HAP-1 (cell line): ENCODE measurements around the gene SEMA4D.

Source experiments
- DNase-seq, 2 experiments: peaks; one replicate each; pipeline ENCODE4 v3.0.0-alpha.2; 2016 to 2020; ENCODE audit warnings: low spot score in 2 of 2
- H3K27me3 ChIP-seq: fragments of 250-450 bp; sonication (Bioruptor Pico); 2 replicates; pipeline ENCODE4 v1.5.1; 2020; ENCODE audit warnings: low read depth, mild to moderate bottlenecking, moderate library complexity
- H3K36me3 ChIP-seq: fragments of 250-450 bp; sonication (Bioruptor Pico); replicated peaks from 2 replicates; pipeline ENCODE4 v1.5.1; 2020; ENCODE audit warnings: mild to moderate bottlenecking
- H3K4me1 ChIP-seq: fragments of 250-450 bp; sonication (Bioruptor Pico); 2 replicates; pipeline ENCODE4 v1.5.1; 2020; ENCODE audit warnings: mild to moderate bottlenecking
- H3K4me3 ChIP-seq: fragments of 250-450 bp; sonication (Bioruptor Pico); 2 replicates; pipeline ENCODE4 v1.5.1; 2020; ENCODE audit warnings: mild to moderate bottlenecking, moderate library complexity
- H3K9me3 ChIP-seq: fragments of 250-450 bp; sonication (Bioruptor Pico); 2 replicates; pipeline ENCODE4 v1.5.1; 2020; ENCODE audit warnings: mild to moderate bottlenecking, moderate library complexity
- in situ Hi-C: fragments of 300-500 bp; cut with MboI; formaldehyde crosslinking; loops from 3 replicates; pipeline ENCODE4 v1.14.3; 2020; ENCODE audit warnings: low sequenced_read_pairs, inconsistent platforms, mixed read lengths

SEMA4D gene

DNA sequence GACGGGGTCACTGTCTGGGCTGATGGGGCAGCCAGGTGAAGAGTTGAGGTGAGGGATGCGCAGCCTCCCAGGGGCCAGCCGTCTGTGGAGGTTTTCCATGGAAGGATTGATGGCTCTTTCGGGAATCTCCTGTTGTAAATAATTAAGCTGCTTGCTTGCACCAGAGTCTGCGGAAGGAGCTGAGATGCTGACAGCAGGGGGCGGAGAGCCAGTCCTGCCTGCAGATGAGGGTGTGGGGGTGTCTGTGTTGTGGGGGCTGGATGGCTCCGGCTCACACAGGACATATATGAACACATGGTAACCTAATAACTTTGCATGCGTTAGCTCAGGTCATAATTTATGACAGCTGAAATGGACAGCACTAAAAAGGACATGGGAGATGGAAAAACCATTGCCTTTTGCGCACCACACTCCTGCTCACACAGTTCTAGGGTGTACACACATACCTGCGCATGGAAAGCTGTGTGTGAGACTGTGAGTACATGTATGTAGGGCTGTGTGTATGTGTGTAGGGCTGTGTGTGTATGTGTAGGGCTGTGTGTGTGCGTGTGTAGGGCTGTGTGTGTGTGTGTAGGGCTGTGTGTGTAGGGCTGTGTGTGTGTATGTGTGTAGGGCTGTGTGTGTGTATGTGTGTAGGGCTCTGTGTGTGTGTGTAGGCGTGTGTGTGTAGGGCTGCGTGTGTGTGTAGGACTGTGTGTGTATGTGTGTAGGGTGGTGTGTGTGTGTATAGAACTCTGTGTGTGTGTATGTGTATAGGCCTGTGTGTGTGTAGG is 36.8 kb upstream of the SEMA4D start:
- H3K4me1 ChIP-seq: no peaks in the 10 kb centered on the region
- in situ Hi-C loops: no loop called here

DNA sequence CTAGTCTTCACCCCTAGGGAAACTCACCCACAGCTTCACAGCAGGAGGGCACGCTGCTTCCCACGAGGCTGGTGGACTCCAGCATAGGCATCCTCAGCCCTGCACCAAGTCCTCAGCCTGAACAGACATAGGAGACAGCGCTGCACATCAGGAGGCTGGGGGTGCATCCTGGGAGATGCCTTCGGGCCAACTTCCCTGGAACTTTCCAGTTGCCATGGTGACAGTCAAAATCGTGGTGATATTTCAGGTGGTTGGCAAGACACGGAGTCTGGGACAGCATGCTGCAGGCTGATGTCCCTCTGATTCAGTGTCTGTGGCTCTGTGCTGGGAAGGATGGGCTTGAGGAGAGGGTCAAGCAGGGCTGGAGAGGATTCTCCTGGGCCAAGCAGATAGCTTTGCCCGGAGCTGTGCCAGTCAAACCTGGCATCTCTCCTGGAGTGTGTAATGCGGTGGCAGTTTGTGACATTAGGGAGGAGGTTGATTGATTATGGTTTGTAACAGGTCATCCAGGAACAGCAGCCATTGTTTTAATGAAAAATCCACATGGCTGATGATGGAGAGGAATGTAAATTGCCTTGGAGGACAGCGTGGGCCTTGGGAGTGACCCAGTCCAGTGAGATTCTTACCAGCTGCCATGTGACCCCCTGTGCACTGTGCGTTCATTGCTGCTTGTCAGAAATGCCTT is 35.6 kb upstream of the SEMA4D start:
- Histone ChIP-seq H3K4me1 (no peaks in the 10 kb centered on the region), H3K27me3 (no peaks in the 10 kb centered on the region), H3K36me3 (no peaks in the 10 kb centered on the region), H3K9me3 (no peaks in the 10 kb centered on the region), H3K4me3 (no peak overlapping the region)
- in situ Hi-C loops: no loop called here
- no peak for DNase-seq

More for the DNA sequence above, 36.8 kb upstream of the SEMA4D start:
- Histone ChIP-seq H3K27me3 (no peaks in the 10 kb centered on the region), H3K4me3 (no peak overlapping the region), H3K9me3 (no peaks in the 10 kb centered on the region), H3K36me3 (no peaks in the 10 kb centered on the region)
- DNase-seq: no peak

DNA sequence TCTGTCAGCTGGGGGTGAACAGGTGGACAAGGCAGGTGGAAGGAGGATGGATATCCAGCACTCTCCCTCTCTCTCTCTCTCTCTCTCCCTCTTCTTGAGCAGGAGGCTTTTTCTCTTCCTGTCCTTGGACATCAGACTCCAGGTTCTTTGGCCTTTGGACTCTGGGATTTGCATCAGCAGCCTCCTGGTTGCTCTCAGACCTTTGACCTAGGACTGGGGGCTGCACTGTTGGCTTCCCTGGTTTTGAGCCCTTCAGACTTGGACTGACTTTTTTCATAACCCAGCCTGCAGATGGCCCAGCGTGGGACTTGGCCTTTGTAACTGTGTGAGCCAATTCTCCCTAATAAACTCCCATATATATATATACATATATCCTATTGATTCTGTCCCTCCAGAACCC is 35.0 kb upstream of the SEMA4D start:
- H3K4me1 ChIP-seq: no peaks in the 10 kb centered on the region
- H3K9me3 ChIP-seq: no peaks in the 10 kb centered on the region
- no peak overlapping the region for H3K4me3 ChIP-seq
- in situ Hi-C loops: no loop called here
- DNase-seq: no peak
- H3K36me3 ChIP-seq: no peaks in the 10 kb centered on the region
- H3K27me3 ChIP-seq: no peaks in the 10 kb centered on the region

DNA sequence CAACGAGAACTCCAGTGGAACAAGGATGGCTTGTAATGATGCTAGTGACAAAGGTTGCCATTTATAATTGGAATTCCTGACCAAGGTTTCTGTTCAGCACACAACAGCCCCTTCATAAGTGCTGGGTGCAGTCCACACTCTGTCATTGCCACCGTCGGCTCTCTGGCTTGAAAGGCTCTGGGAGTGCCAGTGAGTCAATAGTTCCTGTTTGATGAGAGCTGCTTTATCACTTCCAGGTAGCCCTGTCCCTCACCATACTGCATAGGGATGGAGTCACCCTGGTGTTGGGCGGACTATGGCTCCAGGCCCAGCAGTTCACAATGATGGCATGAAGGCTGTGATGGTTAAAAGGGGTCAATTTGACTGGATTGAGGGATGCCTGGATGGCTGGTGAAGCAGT is 34.6 kb upstream of the SEMA4D start:
- H3K4me3 ChIP-seq: no peak overlapping the region
- no peaks in the 10 kb centered on the region for H3K27me3 ChIP-seq
- DNase-seq: no peak
- H3K9me3 ChIP-seq: no peaks in the 10 kb centered on the region
- H3K4me1 ChIP-seq: no peaks in the 10 kb centered on the region
- H3K36me3 ChIP-seq: no peaks in the 10 kb centered on the region
- in situ Hi-C loops: no loop called here

DNA sequence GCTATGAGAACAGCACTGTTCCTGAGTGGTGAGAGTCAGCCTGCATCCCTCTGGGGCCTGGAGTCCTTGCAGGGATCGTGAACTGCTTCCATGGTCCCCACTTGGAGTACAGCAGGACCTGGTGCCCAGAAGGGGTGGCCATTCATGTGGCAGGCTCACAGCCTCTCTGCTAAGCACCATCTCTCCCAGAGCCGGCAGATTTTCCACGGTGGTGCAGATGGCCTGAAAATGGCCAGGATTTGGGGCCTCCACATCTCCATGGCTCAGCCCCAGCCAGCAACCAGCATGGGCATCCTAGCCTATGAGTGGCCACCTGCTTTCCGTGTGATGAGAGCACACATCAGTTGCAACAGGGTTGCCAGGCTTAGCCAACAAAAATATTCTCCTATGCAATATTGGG is 33.9 kb upstream of the SEMA4D start:
- no peaks in the 10 kb centered on the region for H3K36me3 ChIP-seq
- H3K4me1 ChIP-seq: no peaks in the 10 kb centered on the region
- DNase-seq: no peak
- H3K4me3 ChIP-seq: no peak overlapping the region
- in situ Hi-C loops: no loop called here
- no peaks in the 10 kb centered on the region for H3K27me3 ChIP-seq
- no peaks in the 10 kb centered on the region for H3K9me3 ChIP-seq

DNA sequence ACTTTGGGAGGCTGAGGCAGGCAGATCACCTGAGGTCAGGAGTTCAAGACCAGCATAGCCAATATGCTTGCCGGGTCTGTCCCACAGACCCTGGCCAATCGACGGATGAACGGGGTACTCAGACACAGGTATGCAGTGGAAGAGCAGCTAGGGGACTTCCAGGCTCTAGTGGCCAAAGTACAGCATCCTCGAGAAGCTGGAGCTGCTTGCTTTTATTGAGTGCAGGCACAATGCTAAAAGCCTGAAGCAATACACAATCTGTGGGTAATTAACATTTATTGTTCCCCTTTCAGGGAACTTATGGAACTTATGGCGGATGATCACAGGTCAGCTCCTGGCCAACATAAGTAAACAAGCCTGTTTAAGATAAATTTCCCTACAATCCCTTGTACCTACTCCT is 32.8 kb upstream of the SEMA4D start:
- in situ Hi-C loops: no loop called here
- no peak for DNase-seq
- Histone ChIP-seq H3K36me3 (no peaks in the 10 kb centered on the region), H3K27me3 (no peaks in the 10 kb centered on the region), H3K4me1 (no peaks in the 10 kb centered on the region), H3K4me3 (no peak overlapping the region), H3K9me3 (no peaks in the 10 kb centered on the region)

DNA sequence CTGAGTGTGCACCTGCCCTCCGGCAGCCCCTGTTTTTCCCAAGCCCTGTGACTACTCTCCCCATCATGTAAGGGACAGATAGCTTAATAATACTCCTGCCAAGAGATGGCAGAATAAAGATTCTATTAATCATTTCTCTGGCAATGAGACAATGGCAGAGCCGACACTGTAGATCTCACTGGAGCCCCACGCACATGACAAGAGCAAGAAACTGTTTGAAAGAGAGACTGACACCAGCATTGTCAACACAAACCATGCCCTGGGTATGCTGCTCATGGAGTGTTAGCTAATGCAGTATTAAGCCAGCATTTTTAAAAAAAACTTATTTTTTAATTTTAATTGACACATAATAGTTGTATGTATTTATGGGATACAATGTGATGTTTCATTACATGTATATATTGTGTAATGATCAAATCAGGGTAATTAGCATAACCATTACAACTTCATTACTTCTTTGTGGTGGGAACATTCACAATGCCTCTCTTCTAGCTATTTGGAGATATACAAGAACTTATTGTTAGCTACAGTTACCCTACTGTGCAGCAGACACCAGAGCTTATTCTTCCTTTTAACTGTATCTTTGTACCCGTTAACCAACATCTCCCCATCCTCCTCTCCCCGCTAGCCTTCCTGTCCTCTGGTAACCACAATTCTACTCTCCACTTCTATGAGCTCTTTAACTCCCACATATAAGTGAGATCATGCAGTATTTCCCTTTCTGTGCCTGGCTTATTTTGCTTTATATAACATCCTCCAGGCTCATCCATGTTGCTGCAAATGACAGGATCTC is 31.5 kb upstream of the SEMA4D start:
- Histone ChIP-seq H3K9me3 (no peaks in the 10 kb centered on the region), H3K27me3 (no peaks in the 10 kb centered on the region), H3K36me3 (no peaks in the 10 kb centered on the region), H3K4me3 (no peak overlapping the region), H3K4me1 (no peaks in the 10 kb centered on the region)
- no peak for DNase-seq
- in situ Hi-C loops: no loop called here

DNA sequence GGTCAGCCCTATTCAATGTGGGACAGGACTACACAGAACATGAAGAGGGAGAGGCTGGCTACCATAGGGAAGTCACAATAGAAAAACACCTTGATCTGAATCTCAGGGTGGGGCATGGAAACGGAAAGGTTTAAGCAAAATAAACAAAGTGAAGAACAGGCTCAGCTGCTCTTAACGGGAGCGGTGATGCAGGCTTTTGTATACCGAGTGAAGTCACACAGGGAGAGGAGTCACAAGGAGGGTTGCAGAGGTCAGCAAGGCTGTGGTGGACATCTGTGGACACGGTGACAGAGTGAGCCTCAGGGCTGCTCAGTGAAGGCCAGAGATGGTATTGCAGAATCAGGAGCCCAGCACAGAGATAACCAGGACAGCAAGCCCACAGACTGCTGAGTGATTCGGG is 30.6 kb upstream of the SEMA4D start:
- in situ Hi-C loops: no loop called here
- DNase-seq: no peak
- no peaks in the 10 kb centered on the region for H3K36me3 ChIP-seq
- no peak overlapping the region for H3K4me3 ChIP-seq
- no peaks in the 10 kb centered on the region for H3K4me1 ChIP-seq
- H3K27me3 ChIP-seq: no peaks in the 10 kb centered on the region
- no peaks in the 10 kb centered on the region for H3K9me3 ChIP-seq

DNA sequence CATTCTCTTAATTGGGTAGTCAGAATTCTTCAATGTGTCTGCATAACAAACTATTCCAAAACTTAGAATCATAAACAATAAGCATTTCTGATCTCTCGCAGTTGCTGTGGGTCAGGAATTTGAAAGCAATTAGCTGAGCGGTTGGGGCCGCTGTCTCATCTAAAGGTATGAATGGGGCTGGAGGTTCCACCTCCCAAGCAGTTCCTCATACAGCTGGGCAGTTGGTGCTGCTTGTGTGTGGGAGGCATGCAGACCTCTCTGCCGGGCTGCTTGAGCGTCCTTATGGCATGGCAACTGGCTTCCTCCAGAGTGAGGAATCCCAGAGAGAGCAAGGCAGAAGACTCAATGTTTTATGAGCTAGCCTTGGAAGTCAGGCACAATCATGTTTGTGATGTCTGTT is 30.2 kb upstream of the SEMA4D start:
- Histone ChIP-seq H3K4me1 (no peaks in the 10 kb centered on the region), H3K4me3 (no peak overlapping the region), H3K9me3 (no peaks in the 10 kb centered on the region), H3K36me3 (no peaks in the 10 kb centered on the region), H3K27me3 (no peaks in the 10 kb centered on the region)
- in situ Hi-C loops: no loop called here
- no peak for DNase-seq

DNA sequence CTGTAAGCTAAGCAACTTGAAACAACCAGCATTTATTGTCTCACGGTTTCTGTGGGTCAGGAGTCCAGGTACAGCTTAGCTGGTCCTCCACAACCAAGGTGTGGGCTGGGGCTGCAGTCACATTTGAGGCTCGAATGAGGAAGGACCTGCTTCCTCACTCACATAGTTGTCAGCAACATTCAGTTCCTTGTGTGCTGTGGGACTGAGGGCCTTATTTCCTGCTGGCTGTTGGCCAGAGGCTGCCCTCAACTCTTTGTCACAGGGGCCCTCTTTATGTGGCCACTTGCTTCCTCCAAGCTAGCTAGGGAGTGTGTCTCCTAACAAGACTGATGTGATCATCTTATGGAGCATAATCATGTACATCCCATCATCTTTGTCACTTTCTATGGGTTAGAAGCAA is 29.2 kb upstream of the SEMA4D start:
- in situ Hi-C loops: no loop called here
- Histone ChIP-seq H3K36me3 (no peaks in the 10 kb centered on the region), H3K9me3 (no peaks in the 10 kb centered on the region), H3K4me3 (no peak overlapping the region), H3K4me1 (no peaks in the 10 kb centered on the region), H3K27me3 (no peaks in the 10 kb centered on the region)
- no peak for DNase-seq

DNA sequence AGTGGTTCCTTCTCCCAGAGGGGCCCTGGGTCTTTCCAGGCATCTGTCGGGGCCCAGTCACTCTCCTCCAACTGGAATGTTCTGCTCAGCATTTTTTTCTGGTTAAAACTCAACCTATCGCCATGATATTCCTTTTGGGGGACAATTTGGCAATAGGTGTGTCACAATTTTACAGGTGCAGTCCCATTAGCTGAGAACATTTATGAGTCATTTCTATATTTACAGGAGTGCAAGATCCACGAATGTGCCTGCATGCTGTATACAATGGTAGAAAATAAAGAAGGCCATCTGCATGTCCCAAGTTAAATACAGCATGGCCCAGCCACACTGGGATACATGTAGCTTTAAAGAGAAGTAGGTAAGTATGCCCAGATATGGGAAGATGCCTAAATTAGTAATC is 28.8 kb upstream of the SEMA4D start:
- Histone ChIP-seq H3K9me3 (no peaks in the 10 kb centered on the region), H3K4me3 (no peak overlapping the region), H3K36me3 (no peaks in the 10 kb centered on the region), H3K4me1 (no peaks in the 10 kb centered on the region), H3K27me3 (no peaks in the 10 kb centered on the region)
- in situ Hi-C loops: no loop called here
- no peak for DNase-seq

DNA sequence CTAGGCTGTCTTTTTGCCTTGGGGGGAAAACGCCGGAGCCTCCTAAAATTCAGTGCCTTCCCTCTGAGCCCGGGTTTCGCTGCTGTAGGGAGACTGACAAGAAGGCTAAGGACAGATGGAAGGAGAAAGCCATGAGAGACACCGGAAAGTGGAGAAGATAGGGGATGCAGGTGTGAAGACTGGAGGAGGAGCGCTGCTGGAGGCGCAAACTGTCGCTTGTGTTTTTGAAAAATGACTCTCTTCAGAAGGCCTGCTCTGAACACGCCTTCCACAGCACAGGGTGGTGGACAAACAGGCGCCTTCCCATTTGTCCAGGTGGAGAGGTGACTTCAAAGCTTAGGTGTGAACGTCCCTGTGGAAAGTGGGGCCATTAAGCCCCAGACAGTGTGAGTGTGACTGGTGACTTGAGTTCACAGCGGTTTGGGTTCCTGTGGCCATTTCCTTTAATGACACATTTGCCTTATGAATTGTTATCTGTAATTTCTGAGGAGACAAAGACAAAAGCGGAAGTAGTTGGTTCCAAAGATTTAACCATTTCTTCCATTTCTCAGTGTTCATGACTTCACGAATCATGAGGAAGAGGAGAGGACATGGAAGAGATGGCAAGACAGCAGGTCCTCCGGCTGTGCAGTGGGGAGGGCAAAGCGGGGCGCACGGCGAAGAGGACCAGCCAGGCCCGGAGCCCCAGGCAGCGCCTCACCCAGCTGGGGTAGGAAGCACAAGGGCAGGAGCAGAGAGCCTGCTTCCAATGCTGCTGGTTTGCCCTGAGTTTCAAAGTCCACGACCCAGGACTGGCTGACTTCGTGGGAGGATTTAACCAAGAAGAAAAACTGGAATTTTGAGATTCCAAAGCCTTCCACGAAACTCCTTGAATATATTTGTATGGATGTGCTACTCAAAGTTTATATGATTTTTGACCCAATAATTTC is 27.8 kb upstream of the SEMA4D start:
- no peak overlapping the region for H3K4me3 ChIP-seq
- in situ Hi-C loops: no loop called here
- no peak for DNase-seq
- H3K27me3 ChIP-seq: no peaks in the 10 kb centered on the region
- no peaks in the 10 kb centered on the region for H3K4me1 ChIP-seq
- no peaks in the 10 kb centered on the region for H3K9me3 ChIP-seq
- H3K36me3 ChIP-seq: no peaks in the 10 kb centered on the region

DNA sequence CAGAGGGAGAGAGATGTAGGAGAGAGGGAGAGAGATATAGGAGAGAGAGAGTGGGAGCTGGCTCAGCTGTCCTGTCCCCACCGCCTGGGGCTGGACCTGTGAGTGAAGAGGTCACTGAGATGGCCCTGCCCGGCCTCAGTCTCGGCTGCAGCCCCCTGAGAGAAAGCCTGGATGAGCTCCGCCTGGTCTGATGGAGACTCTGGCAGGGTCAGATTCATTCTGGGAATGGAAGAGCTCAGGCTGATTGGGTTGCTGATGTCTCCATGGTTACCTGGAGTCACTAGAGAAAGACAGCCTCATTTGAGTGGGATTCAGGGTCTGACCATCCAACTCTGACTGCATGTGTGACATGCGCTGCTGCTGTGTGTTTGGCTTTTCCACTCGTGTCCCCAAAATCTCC is 27.1 kb upstream of the SEMA4D start:
- Histone ChIP-seq H3K4me3 (no peak overlapping the region), H3K27me3 (no peaks in the 10 kb centered on the region), H3K4me1 (no peaks in the 10 kb centered on the region), H3K9me3 (no peaks in the 10 kb centered on the region), H3K36me3 (no peaks in the 10 kb centered on the region)
- in situ Hi-C loops: no loop called here
- no peak for DNase-seq
